Suppressor macrophage (primary cell): ENCODE data around the gene LCE2D.

Experiments used
- DNase-seq, 4 experiments: peaks; one replicate each; pipeline ENCODE4 v3.0.0-alpha.2; 2020 to 2022

LCE2D gene

GRCh38 chr1:152697701-152698600 is 34.8 kb downstream of the LCE2D start, which contains the start of gene LCE2A:
TSS of gene LCE2A (plus strand) at chr1:152698345. CDS start at chr1:152698902, 557 bp downstream.
- DNase-seq, result no peak

DNA sequence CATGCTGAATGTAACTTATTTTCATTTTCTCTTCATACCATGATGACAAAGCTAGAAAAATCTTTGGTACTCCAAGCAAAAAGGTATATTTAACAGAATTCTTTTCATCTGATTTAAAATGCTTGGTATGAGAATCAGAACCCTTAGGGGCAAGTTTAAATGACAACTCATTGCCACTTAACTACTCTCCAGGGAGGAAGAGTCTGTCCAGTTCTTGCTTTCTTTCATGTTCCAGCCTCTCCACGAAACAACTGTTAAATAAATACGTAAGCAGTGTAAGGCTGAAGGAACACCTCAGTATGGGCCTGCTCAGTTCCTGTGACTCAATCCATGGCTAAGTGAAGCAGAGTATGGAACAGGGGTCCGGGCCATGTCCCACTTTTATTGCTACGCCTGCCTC is 36.6 kb downstream of the LCE2D start:
- no peak for DNase-seq

- no peak for DNase-seq
Observed at GRCh38 chr1:152707860-152708259, 44.7 kb downstream of the LCE2D start, which contains the start of gene LCE4A. TSS of gene LCE4A (plus strand) at chr1:152708160. CDS start at chr1:152709076, 916 bp downstream.
